ENCODE results near the gene SAPCD2.

GRCh38 chr9:137096785-137097546, 26.6 kb upstream of the SAPCD2 start:
- TF ChIP-seq CTCF (optimal IDR thresholded peaks at IDR 0.05 in 1 of 3, IDR thresholded peaks at IDR 0.05 in 1 of 3, conservative IDR thresholded peaks at IDR 0.05 in 1 of 3; ENCODE audit: extremely low read depth in 1 of 3, insufficient read depth in 2 of 3, low read length in 3 of 3) = no peak
- no peak for TF ChIP-seq EZH2 (IDR thresholded peaks at IDR 0.05; ENCODE audit: low read length)
